HepG2 (cell line): ENCODE measurements around the gene UBC. TPM values are rescaled to one million over a fixed set of nuclear protein-coding genes. Genes with fewer than 3 reads are reported as not detected.

Experiments used
- ADNP ChIP-seq: sonication (generic); formaldehyde crosslinking; IDR thresholded peaks from 2 replicates; pipeline ENCODE4 v1.4.0; 2020; ENCODE audit warnings: missing genetic modification reagents
- ARNT2 ChIP-seq: sonication (generic); formaldehyde crosslinking; IDR thresholded peaks from 2 replicates; pipeline ENCODE4 v1.8.0; 2022; ENCODE audit warnings: mild to moderate bottlenecking, low read depth, missing genetic modification reagents, moderate library complexity
- ELF1 ChIP-seq: sonication (generic); formaldehyde crosslinking; IDR thresholded peaks from 2 replicates; pipeline ENCODE4 v1.4.0; 2020; ENCODE audit warnings: missing genetic modification reagents
- FOSL2 ChIP-seq: sonication (generic); formaldehyde crosslinking; IDR thresholded peaks from 2 replicates; pipeline ENCODE4 v1.4.0; 2020; ENCODE audit warnings: missing genetic modification reagents
- HNRNPK ChIP-seq: fragments of 200-400 bp; formaldehyde crosslinking; IDR thresholded peaks from 2 replicates; pipeline ENCODE4 v1.6.1; 2018; ENCODE audit warnings: low read length, low read depth, moderate library complexity, mild to moderate bottlenecking; ENCODE audit not compliant: poor library complexity, severe bottlenecking
- HOXA3 ChIP-seq: sonication (generic); formaldehyde crosslinking; IDR thresholded peaks from 2 replicates; pipeline ENCODE4 v1.5.0; 2020; ENCODE audit warnings: missing genetic modification reagents
- ISL2 ChIP-seq: sonication (generic); formaldehyde crosslinking; IDR thresholded peaks from 2 replicates; pipeline ENCODE4 v1.5.0; 2020; ENCODE audit warnings: missing genetic modification reagents
- MEIS2 ChIP-seq: sonication (generic); formaldehyde crosslinking; IDR thresholded peaks from 2 replicates; pipeline ENCODE4 v1.9.0; 2021; ENCODE audit warnings: mild to moderate bottlenecking, missing genetic modification reagents
- MTERF4 ChIP-seq: sonication (generic); formaldehyde crosslinking; IDR thresholded peaks from 2 replicates; pipeline ENCODE4 v1.8.0; 2023; ENCODE audit warnings: mild to moderate bottlenecking, missing genetic modification reagents
- MXD4 ChIP-seq: IDR thresholded peaks from 2 replicates; pipeline ENCODE4 v1.6.1; 2016; ENCODE audit warnings: mild to moderate bottlenecking, missing biosample characterization, missing genetic modification reagents
- NFATC3 ChIP-seq: sonication (generic); formaldehyde crosslinking; IDR thresholded peaks from 2 replicates; pipeline ENCODE4 v1.5.1; 2020; ENCODE audit warnings: mild to moderate bottlenecking, missing genetic modification reagents
- PCBP2 ChIP-seq: fragments of 200-400 bp; formaldehyde crosslinking; optimal IDR thresholded peaks from 2 replicates; pipeline ENCODE3; 2018; ENCODE audit warnings: low read length, low read depth; ENCODE audit not compliant: poor library complexity, severe bottlenecking
- SRY ChIP-seq: sonication (generic); formaldehyde crosslinking; IDR thresholded peaks from 2 replicates; pipeline ENCODE4 v1.8.0; 2022; ENCODE audit warnings: mild to moderate bottlenecking, missing genetic modification reagents
- ZFP91 ChIP-seq: sonication (generic); formaldehyde crosslinking; IDR thresholded peaks from 2 replicates; pipeline ENCODE4 v1.9.0; 2022; ENCODE audit warnings: missing genetic modification reagents, mild to moderate bottlenecking, borderline replicate concordance
- ZNF318 ChIP-seq: sonication (generic); formaldehyde crosslinking; IDR thresholded peaks from 2 replicates; pipeline ENCODE4 v1.4.0; 2020; ENCODE audit warnings: mild to moderate bottlenecking, missing genetic modification reagents
- ZNF34 ChIP-seq: sonication (generic); formaldehyde crosslinking; IDR thresholded peaks from 2 replicates; pipeline ENCODE4 v1.4.0; 2020; ENCODE audit warnings: mild to moderate bottlenecking, missing genetic modification reagents, borderline replicate concordance
- ZNF605 ChIP-seq: sonication (generic); formaldehyde crosslinking; IDR thresholded peaks from 2 replicates; pipeline ENCODE4 v1.8.0; 2022; ENCODE audit warnings: mild to moderate bottlenecking, missing genetic modification reagents
- ZNF629 ChIP-seq: sonication (generic); formaldehyde crosslinking; conservative IDR thresholded peaks from 2 replicates; pipeline ENCODE4 v1.5.0; 2020; ENCODE audit warnings: missing genetic modification reagents
- ZNF878 ChIP-seq: sonication (generic); formaldehyde crosslinking; IDR thresholded peaks from 2 replicates; pipeline ENCODE4 v1.8.1; 2023; ENCODE audit warnings: mild to moderate bottlenecking, missing genetic modification reagents, moderate library complexity
- polyA plus RNA-seq, 8 experiments: library from polyadenylated mRNA; depleted of rRNA in 3 of 8; stranded (reverse) in 7 of 8; unstranded in 1 of 8; fragments of >200 nt; fragmentation: Illumina TruSeq in 4 of 8; extraction: Trizol in 4 of 8; gene quantifications; 2 replicates each; pipeline versions ENCODE4 v1.2.1 to v1.2.3, GENCODE V29; 2011 to 2016; ENCODE audit warnings: low read depth in 4 of 8, missing spikeins in 1 of 8, mixed read lengths in 1 of 8; ENCODE audit not compliant: insufficient read depth in 1 of 8
- total RNA-seq, 5 experiments: library from RNA; depleted of rRNA; stranded (reverse); fragments of >200 nt; fragmentation: Illumina TruSeq; extraction: Trizol; gene quantifications; 2 replicates each; pipeline ENCODE4 v1.2.3, GENCODE V29; 2016; ENCODE audit warnings: low read depth in 1 of 5

UBC gene
- total and polyA plus RNA-seq, 2 of the 13 experiments (the other 11 are each of a cell fraction or from before 2014, with no cell fraction given) = 805 to 1,432 TPM

DNA sequence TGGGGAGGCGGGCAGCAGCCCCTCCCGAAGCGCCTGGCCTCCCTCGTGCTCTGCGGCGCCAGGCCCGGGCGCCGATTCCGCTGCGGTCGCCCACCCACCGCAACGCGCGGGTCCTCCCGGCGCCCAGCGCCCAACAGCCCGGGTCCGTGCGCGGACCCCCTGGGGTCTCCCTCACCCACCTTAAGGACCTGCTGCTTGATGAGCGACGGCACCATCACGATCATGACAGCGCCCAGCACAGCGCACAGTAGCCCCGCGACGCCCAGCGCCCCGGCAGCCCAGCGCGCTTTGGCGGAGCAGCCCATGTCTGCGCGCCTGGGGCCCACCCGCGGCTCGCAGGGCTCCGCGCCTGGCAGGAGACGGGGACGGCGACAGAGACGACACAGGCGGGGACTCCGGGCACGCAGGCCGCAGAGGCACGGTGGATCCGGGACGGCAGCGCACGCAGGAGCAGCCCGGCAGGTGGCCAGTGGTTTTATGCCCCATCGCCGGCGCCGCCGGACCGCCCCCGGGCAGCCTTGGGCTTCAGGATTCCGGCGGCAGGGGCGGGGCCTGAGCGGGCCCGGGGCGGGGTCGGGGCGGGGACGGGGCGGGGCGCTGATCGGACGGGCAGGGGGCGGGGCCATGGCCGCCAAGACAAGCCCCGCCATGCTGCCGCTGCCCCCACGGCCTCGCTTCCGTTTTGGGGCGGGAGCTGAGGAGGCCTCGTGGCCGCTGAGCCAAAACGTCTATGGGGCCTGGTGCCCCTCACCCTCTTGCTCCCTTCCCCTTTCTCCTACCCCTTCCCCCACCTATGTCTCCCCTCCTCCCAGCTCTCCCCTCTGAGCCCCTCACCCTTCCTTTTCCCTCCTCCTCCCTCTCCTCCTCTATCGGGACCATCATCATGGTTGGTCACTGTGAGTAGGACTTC lies 50.8 kb downstream of the UBC start, which contains the start of gene SCARB1 (continued):
- TF ChIP-seq ZFP91 (CRISPR knock-in tag) (0 out of 2 replicates have a peak, but pooled peaks have one; percentile 54), ARNT2 (CRISPR knock-in tag) (peak; percentile 75), ADNP (CRISPR knock-in tag) (no peak), MEIS2 (CRISPR knock-in tag) (no peak), HNRNPK (peak; percentile 74), HOXA3 (CRISPR knock-in tag) (peak; percentile 84), PCBP2 (peak; percentile 62), NFATC3 (CRISPR knock-in tag) (no peak), ZNF878 (CRISPR knock-in tag) (no peak), ZNF34 (CRISPR knock-in tag) (no peak), ZNF605 (CRISPR knock-in tag) (no peak), FOSL2 (CRISPR knock-in tag) (peak; percentile 20; the same call in 1 of the 2 replicates), ZNF318 (CRISPR knock-in tag) (no peak), ZNF629 (CRISPR knock-in tag) (0 out of 2 replicates have a peak, but pooled peaks have one; percentile 6), ISL2 (CRISPR knock-in tag) (no peak), MXD4 (CRISPR knock-in tag) (peak; percentile 47; the same call in 1 of the 2 replicates), MTERF4 (no peak), ELF1 (CRISPR knock-in tag) (no peak), SRY (peak; percentile 53; the same call in 1 of the 2 replicates)
